SK-N-SH treated with all-trans-retinoic acid at 6 μM for 48 hours (cell line): ENCODE results near the gene MPI.

Experiments
- ATAC-seq: fragments of 200-7000 bp; cut with Tn5 transposase; 3 replicates; pipeline ENCODE4 v1.9.1; 2020; ENCODE audit warnings: mild to moderate bottlenecking, moderate library complexity
- BACH2 ChIP-seq: fragments of 250-450 bp; sonication (Bioruptor Pico); IDR thresholded peaks from 2 replicates; pipeline ENCODE4 v1.9.0; 2021; ENCODE audit warnings: mild to moderate bottlenecking, borderline replicate concordance
- CSDC2 ChIP-seq: fragments of 250-450 bp; sonication (Bioruptor Pico); IDR thresholded peaks from 2 replicates; pipeline ENCODE4 v1.5.0; 2020; ENCODE audit warnings: mild to moderate bottlenecking, moderate library complexity
- GLIS3 ChIP-seq: fragments of 250-450 bp; sonication (Bioruptor Pico); IDR thresholded peaks from 2 replicates; pipeline ENCODE4 v1.5.0; 2020; ENCODE audit warnings: mild to moderate bottlenecking, moderate library complexity
- OSR1 ChIP-seq: fragments of 250-450 bp; sonication (Bioruptor Pico); IDR thresholded peaks from 2 replicates; pipeline ENCODE4 v1.8.0; 2022; ENCODE audit warnings: moderate library complexity, mild to moderate bottlenecking, inconsistent platforms
- PPARA ChIP-seq: fragments of 250-450 bp; sonication (Bioruptor Pico); IDR thresholded peaks from 2 replicates; pipeline ENCODE4 v1.5.0; 2020; ENCODE audit warnings: mild to moderate bottlenecking, borderline replicate concordance
- RARB ChIP-seq: fragments of 250-450 bp; sonication (Bioruptor Pico); IDR thresholded peaks from 2 replicates; pipeline ENCODE4 v1.8.0; 2021; ENCODE audit warnings: mild to moderate bottlenecking, moderate library complexity
- SNAI2 ChIP-seq: fragments of 250-450 bp; sonication (Bioruptor Pico); IDR thresholded peaks from 2 replicates; pipeline ENCODE4 v1.5.0; 2020; ENCODE audit warnings: mild to moderate bottlenecking, moderate library complexity
- TCF4 ChIP-seq: fragments of 250-450 bp; sonication (Bioruptor Pico); IDR thresholded peaks from 2 replicates; pipeline ENCODE4 v1.8.0; 2021; ENCODE audit warnings: mild to moderate bottlenecking, moderate library complexity, borderline replicate concordance
- TOX ChIP-seq: fragments of 250-450 bp; sonication (Bioruptor Pico); IDR thresholded peaks from 2 replicates; pipeline ENCODE4 v1.8.0; 2021; ENCODE audit warnings: mild to moderate bottlenecking, moderate library complexity, borderline replicate concordance
- ZC3H10 ChIP-seq: fragments of 250-450 bp; sonication (Bioruptor Pico); IDR thresholded peaks from 2 replicates; pipeline ENCODE4 v1.5.1; 2021; ENCODE audit warnings: mild to moderate bottlenecking, moderate library complexity
- ZFP3 ChIP-seq: fragments of 250-450 bp; sonication (Bioruptor Pico); IDR thresholded peaks from 2 replicates; pipeline ENCODE4 v1.5.0; 2020; ENCODE audit warnings: mild to moderate bottlenecking, moderate library complexity
- ZFP30 ChIP-seq: fragments of 450-650 bp; formaldehyde crosslinking; IDR thresholded peaks from 2 replicates; pipeline ENCODE4 v1.5.0; 2022; ENCODE audit warnings: mild to moderate bottlenecking, moderate library complexity
- ZNF565 ChIP-seq: fragments of 450-650 bp; formaldehyde crosslinking; conservative IDR thresholded peaks from 2 replicates; pipeline ENCODE4 v1.5.0; 2020; ENCODE audit warnings: low read depth, mild to moderate bottlenecking, moderate library complexity
- ZNF70 ChIP-seq: fragments of 450-650 bp; formaldehyde crosslinking; IDR thresholded peaks from 2 replicates; pipeline ENCODE4 v1.5.0; 2020; ENCODE audit warnings: mild to moderate bottlenecking, moderate library complexity
- ZNF8 ChIP-seq: fragments of 450-650 bp; formaldehyde crosslinking; IDR thresholded peaks from 2 replicates; pipeline ENCODE4 v1.5.0; 2020; ENCODE audit warnings: mild to moderate bottlenecking, moderate library complexity
- TF ChIP-seq, protein P1 (sequence below): fragments of 250-450 bp; sonication (Bioruptor Pico); IDR thresholded peaks from 2 replicates; pipeline ENCODE4 v1.5.1; 2020; ENCODE audit warnings: low read depth, mild to moderate bottlenecking, moderate library complexity
- TF ChIP-seq, protein P2 (sequence below): fragments of 250-450 bp; sonication (Bioruptor Pico); IDR thresholded peaks from 2 replicates; pipeline ENCODE4 v1.5.0; 2020; ENCODE audit warnings: mild to moderate bottlenecking, moderate library complexity
- TF ChIP-seq, protein P3 (sequence below): fragments of 250-450 bp; sonication (Bioruptor Pico); IDR thresholded peaks from 2 replicates; pipeline ENCODE4 v1.5.1; 2021; ENCODE audit warnings: mild to moderate bottlenecking, moderate library complexity
- TF ChIP-seq, protein P4 (sequence below): fragments of 250-450 bp; sonication (Bioruptor Pico); IDR thresholded peaks from 2 replicates; pipeline ENCODE4 v1.8.0; 2020; ENCODE audit warnings: mild to moderate bottlenecking, moderate library complexity, borderline replicate concordance
- TF ChIP-seq, protein P5 (sequence below): fragments of 250-450 bp; sonication (Bioruptor Pico); IDR thresholded peaks from 2 replicates; pipeline ENCODE4 v1.8.0; 2021; ENCODE audit warnings: low read depth, mild to moderate bottlenecking, moderate library complexity, borderline replicate concordance

MPI gene

DNA sequence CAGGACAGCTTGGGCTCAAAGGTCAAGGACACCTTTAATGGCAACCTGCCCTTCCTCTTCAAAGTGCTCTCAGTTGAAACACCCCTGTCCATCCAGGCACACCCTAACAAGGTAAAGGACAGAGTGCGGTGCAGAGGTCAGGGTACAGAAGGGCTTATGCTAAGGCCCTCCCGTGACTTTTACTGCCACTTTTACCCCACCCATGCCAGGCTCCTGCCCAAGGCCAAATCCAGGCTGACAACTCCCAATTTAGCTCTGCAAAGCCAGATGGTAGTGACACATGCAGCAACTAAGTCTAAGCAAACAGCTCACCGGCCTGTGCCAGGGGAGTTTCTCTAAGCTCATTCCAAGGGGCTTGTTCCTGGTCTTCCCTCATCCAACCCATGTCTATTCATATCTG is 1.6 kb downstream of the MPI start:
- no peak for ATAC-seq
- TF ChIP-seq RARB (CRISPR knock-in tag) = no peak
- TF ChIP-seq, protein P1, sequence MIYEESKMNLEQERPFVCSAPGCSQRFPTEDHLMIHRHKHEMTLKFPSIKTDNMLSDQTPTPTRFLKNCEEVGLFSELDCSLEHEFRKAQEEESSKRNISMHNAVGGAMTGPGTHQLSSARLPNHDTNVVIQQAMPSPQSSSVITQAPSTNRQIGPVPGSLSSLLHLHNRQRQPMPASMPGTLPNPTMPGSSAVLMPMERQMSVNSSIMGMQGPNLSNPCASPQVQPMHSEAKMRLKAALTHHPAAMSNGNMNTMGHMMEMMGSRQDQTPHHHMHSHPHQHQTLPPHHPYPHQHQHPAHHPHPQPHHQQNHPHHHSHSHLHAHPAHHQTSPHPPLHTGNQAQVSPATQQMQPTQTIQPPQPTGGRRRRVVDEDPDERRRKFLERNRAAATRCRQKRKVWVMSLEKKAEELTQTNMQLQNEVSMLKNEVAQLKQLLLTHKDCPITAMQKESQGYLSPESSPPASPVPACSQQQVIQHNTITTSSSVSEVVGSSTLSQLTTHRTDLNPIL (CRISPR knock-in tag) = no peak
- TF ChIP-seq TCF4 (CRISPR knock-in tag) = no peak
- no peak for TF ChIP-seq PPARA (CRISPR knock-in tag)
- no peak for TF ChIP-seq ZFP30 (CRISPR knock-in tag)
- TF ChIP-seq TOX (CRISPR knock-in tag) = no peak

DNA sequence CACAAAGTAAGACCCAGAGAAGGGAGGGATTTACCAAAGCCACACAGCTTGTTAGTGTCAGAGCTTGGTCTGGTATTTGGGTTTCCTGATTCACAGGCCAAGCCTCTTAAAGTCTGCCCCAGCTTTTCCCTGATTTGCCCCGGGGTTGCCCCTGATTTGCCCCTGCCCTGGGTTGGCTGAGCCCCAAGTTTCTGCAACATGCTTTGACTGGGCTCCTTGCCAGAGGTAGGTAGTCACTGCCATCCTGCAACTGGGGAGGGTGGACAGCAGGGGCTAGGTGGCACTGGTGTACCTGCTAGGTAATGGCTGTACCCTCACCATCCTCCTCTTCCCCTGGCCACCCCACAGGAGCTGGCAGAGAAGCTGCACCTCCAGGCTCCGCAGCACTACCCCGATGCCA is 2.5 kb downstream of the MPI start:
- no peak for TF ChIP-seq OSR1
- TF ChIP-seq ZNF565 (CRISPR knock-in tag) = no peak
- no peak for TF ChIP-seq GLIS3 (CRISPR knock-in tag)
- TF ChIP-seq, protein P1 (CRISPR knock-in tag) = no peak
- TF ChIP-seq BACH2 (CRISPR knock-in tag) = no peak
- TF ChIP-seq TCF4 (CRISPR knock-in tag) = no peak
- TF ChIP-seq ZC3H10 (CRISPR knock-in tag) = no peak
- TF ChIP-seq, protein P2, sequence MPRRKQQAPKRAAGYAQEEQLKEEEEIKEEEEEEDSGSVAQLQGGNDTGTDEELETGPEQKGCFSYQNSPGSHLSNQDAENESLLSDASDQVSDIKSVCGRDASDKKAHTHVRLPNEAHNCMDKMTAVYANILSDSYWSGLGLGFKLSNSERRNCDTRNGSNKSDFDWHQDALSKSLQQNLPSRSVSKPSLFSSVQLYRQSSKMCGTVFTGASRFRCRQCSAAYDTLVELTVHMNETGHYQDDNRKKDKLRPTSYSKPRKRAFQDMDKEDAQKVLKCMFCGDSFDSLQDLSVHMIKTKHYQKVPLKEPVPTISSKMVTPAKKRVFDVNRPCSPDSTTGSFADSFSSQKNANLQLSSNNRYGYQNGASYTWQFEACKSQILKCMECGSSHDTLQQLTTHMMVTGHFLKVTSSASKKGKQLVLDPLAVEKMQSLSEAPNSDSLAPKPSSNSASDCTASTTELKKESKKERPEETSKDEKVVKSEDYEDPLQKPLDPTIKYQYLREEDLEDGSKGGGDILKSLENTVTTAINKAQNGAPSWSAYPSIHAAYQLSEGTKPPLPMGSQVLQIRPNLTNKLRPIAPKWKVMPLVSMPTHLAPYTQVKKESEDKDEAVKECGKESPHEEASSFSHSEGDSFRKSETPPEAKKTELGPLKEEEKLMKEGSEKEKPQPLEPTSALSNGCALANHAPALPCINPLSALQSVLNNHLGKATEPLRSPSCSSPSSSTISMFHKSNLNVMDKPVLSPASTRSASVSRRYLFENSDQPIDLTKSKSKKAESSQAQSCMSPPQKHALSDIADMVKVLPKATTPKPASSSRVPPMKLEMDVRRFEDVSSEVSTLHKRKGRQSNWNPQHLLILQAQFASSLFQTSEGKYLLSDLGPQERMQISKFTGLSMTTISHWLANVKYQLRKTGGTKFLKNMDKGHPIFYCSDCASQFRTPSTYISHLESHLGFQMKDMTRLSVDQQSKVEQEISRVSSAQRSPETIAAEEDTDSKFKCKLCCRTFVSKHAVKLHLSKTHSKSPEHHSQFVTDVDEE = no peak
- no peak for TF ChIP-seq PPARA (CRISPR knock-in tag)
- no peak for TF ChIP-seq ZNF70 (CRISPR knock-in tag)
- TF ChIP-seq, protein P3, sequence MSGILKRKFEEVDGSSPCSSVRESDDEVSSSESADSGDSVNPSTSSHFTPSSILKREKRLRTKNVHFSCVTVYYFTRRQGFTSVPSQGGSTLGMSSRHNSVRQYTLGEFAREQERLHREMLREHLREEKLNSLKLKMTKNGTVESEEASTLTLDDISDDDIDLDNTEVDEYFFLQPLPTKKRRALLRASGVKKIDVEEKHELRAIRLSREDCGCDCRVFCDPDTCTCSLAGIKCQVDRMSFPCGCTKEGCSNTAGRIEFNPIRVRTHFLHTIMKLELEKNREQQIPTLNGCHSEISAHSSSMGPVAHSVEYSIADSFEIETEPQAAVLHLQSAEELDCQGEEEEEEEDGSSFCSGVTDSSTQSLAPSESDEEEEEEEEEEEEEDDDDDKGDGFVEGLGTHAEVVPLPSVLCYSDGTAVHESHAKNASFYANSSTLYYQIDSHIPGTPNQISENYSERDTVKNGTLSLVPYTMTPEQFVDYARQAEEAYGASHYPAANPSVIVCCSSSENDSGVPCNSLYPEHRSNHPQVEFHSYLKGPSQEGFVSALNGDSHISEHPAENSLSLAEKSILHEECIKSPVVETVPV (CRISPR knock-in tag) = no peak
- no peak for TF ChIP-seq ZNF8 (CRISPR knock-in tag)
- no peak for TF ChIP-seq SNAI2 (CRISPR knock-in tag)
- TF ChIP-seq, protein P4, sequence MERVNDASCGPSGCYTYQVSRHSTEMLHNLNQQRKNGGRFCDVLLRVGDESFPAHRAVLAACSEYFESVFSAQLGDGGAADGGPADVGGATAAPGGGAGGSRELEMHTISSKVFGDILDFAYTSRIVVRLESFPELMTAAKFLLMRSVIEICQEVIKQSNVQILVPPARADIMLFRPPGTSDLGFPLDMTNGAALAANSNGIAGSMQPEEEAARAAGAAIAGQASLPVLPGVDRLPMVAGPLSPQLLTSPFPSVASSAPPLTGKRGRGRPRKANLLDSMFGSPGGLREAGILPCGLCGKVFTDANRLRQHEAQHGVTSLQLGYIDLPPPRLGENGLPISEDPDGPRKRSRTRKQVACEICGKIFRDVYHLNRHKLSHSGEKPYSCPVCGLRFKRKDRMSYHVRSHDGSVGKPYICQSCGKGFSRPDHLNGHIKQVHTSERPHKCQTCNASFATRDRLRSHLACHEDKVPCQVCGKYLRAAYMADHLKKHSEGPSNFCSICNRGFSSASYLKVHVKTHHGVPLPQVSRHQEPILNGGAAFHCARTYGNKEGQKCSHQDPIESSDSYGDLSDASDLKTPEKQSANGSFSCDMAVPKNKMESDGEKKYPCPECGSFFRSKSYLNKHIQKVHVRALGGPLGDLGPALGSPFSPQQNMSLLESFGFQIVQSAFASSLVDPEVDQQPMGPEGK (CRISPR knock-in tag) = no peak
- TF ChIP-seq ZFP30 (CRISPR knock-in tag) = no peak
- TF ChIP-seq CSDC2 (CRISPR knock-in tag) = no peak
- TF ChIP-seq, all 23 proteins: peak for 0
- ATAC-seq = no peak

DNA sequence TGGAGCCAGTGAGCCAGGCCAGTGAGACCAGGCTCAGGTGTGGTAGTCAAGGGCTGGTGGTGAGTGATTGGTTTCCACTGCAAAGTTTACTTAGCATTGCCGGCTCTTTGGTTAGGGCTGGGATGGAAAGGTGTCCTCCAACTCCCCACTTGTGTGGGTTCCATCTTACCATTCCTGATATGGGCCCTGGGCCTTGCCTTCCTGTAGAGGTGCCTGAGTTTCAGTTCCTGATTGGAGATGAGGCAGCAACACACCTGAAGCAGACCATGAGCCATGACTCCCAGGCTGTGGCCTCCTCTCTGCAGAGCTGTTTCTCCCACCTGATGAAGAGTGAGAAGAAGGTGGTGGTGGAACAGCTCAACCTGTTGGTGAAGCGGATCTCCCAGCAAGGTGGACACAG is 3.1 kb downstream of the MPI start:
- TF ChIP-seq, protein P3 (CRISPR knock-in tag) = no peak
- TF ChIP-seq OSR1 = no peak
- TF ChIP-seq ZNF70 (CRISPR knock-in tag) = no peak
- no peak for TF ChIP-seq BACH2 (CRISPR knock-in tag)
- no peak for TF ChIP-seq ZNF8 (CRISPR knock-in tag)
- TF ChIP-seq, protein P1 (CRISPR knock-in tag) = no peak
- TF ChIP-seq ZFP3 = no peak
- TF ChIP-seq, protein P4 (CRISPR knock-in tag) = no peak
- TF ChIP-seq, protein P5, sequence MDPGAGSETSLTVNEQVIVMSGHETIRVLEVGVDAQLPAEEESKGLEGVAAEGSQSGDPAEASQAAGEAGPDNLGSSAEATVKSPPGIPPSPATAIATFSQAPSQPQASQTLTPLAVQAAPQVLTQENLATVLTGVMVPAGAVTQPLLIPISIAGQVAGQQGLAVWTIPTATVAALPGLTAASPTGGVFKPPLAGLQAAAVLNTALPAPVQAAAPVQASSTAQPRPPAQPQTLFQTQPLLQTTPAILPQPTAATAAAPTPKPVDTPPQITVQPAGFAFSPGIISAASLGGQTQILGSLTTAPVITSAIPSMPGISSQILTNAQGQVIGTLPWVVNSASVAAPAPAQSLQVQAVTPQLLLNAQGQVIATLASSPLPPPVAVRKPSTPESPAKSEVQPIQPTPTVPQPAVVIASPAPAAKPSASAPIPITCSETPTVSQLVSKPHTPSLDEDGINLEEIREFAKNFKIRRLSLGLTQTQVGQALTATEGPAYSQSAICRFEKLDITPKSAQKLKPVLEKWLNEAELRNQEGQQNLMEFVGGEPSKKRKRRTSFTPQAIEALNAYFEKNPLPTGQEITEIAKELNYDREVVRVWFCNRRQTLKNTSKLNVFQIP = no peak
- no peak for ATAC-seq
